ENCODE measurements around the gene MRPL2. TPM values are rescaled to one million over a fixed set of nuclear protein-coding genes. Genes with fewer than 3 reads are reported as not detected.

The MRPL2 gene
- 10 to 100 TPM; 25.2 to 43.6 (median 28.1) TPM for total RNA-seq

- Histone ChIP-seq H3K27me3 (no peaks in the 10 kb centered on the region), H3K36me3 (peaks cover 0 to 58% (median 45%) of the 10 kb centered on the region in 4 donors), H3K27ac (replicated peaks in 1 of 4) (peak within 1 kb of the TSS; percentile 85 to 92 (median 88)), H3K9me3 (no peaks in the 10 kb centered on the region), H3K4me3 (peak within 1 kb of the TSS; percentile 65 to 83 (median 72)), H3K4me1 (peaks cover 26 to 46% (median 36%) of the 10 kb centered on the region in 4 donors)
- TF ChIP-seq POLR2AphosphoS5 (IDR thresholded peaks at IDR 0.05) (peak; percentile 93 to 96), EP300 (IDR thresholded peaks at IDR 0.05) (no peak), POLR2A (IDR thresholded peaks at IDR 0.05; ENCODE audit: low read depth) (peak; percentile 61)
- DNase-seq (ENCODE audit: extremely low spot score) = peak; percentile 100
- WGBS = under 1% methylated on average over 21 of the region's 64 CpGs
- intact Hi-C loops (cut with DNase I) = no loop called here
Measured at GRCh38 chr6:43059168-43060033, at the start of gene MRPL2, which contains the start of gene KLC4. TSS of gene MRPL2 (minus strand) at chr6:43059434. CDS start at chr6:43059381, 53 bp downstream. TSS of gene KLC4 (plus strand) at chr6:43059631. CDS start at chr6:43061336, 1,705 bp downstream.

GRCh38 chr6:43107344-43108062 lies 48.3 kb upstream of the MRPL2 start:
- Histone ChIP-seq H3K4me1 (no peaks in the 10 kb centered on the region), H3K9me3 (no peaks in the 10 kb centered on the region), H3K36me3 (no peaks in the 10 kb centered on the region), H3K27me3 (no peaks in the 10 kb centered on the region), H3K4me3 (no peak overlapping the region), H3K27ac (replicated peaks in 1 of 4) (no peak overlapping the region)
- no peak for TF ChIP-seq POLR2A (IDR thresholded peaks at IDR 0.05; ENCODE audit: low read depth)
- no peak for TF ChIP-seq POLR2AphosphoS5 (IDR thresholded peaks at IDR 0.05)
- TF ChIP-seq EP300 (IDR thresholded peaks at IDR 0.05) = no peak
- no peak for TF ChIP-seq CTCF (IDR thresholded peaks at IDR 0.05)
- no peak for DNase-seq (ENCODE audit: extremely low spot score)
- 96% methylated on average over 12 of the region's 12 CpGs for WGBS
- intact Hi-C loops (cut with DNase I) = no loop called here

- Histone ChIP-seq H3K4me3 (no peak overlapping the region), H3K27me3 (no peaks in the 10 kb centered on the region), H3K4me1 (no peaks in the 10 kb centered on the region), H3K27ac (replicated peaks in 1 of 4) (no peak overlapping the region), H3K36me3 (no peaks in the 10 kb centered on the region), H3K9me3 (no peaks in the 10 kb centered on the region)
- no peak for DNase-seq (ENCODE audit: extremely low spot score)
- 88% methylated on average over 9 of the region's 9 CpGs for whole genome bisulfite sequencing
- intact Hi-C loops (cut with DNase I) = no loop called here
- TF ChIP-seq POLR2A (IDR thresholded peaks at IDR 0.05; ENCODE audit: low read depth) = no peak
- TF ChIP-seq EP300 (IDR thresholded peaks at IDR 0.05) = no peak
- TF ChIP-seq POLR2AphosphoS5 (IDR thresholded peaks at IDR 0.05) = no peak
- no peak for TF ChIP-seq CTCF (IDR thresholded peaks at IDR 0.05)
Measured at GRCh38 chr6:43105538-43106222, 46.4 kb upstream of the MRPL2 start.

GRCh38 chr6:43103253-43103876 lies 44.1 kb upstream of the MRPL2 start:
- intact Hi-C loops (cut with DNase I) = no loop called here
- DNase-seq (ENCODE audit: extremely low spot score) = no peak
- no peak for TF ChIP-seq POLR2AphosphoS5 (IDR thresholded peaks at IDR 0.05)
- TF ChIP-seq EP300 (IDR thresholded peaks at IDR 0.05) = no peak
- no peak for TF ChIP-seq CTCF (IDR thresholded peaks at IDR 0.05)
- no peak for TF ChIP-seq POLR2A (IDR thresholded peaks at IDR 0.05; ENCODE audit: low read depth)
- H3K36me3 ChIP-seq = no peaks in the 10 kb centered on the region
- 75% methylated on average over 2 of the region's 2 CpGs for WGBS
- H3K27ac ChIP-seq (replicated peaks in 1 of 4) = no peak overlapping the region
- no peak overlapping the region for H3K4me3 ChIP-seq
- no peaks in the 10 kb centered on the region for H3K27me3 ChIP-seq
- no peaks in the 10 kb centered on the region for H3K9me3 ChIP-seq
- H3K4me1 ChIP-seq = no peaks in the 10 kb centered on the region

All from esophagus muscularis mucosa (tissue), 4 donors.